Hepatic stellate cell (primary cell): ENCODE measurements around the gene HSDL1.

Source experiments
- DNase-seq: peaks from one replicate; pipeline ENCODE4 v3.0.0; 2011; ENCODE audit warnings: low spot score

HSDL1 gene

DNA sequence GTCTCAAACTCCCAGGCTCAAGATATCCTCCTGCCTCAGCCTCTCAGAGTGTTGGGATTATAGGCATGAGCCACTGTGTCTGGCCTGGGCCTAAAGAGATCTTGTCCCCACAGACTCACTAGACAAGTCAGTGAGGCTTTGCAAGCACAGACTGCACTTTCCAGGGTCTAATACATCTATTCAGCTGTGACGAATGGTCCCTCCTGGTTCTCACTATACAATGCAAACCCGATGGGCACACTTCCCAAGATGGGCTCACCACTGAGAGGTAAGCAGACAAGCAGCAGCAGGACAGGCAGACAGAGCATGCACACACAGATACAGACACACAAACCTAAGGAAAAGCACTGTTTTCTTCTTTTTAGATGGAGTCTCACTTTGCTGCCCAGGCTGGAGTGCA, 37.1 kb downstream of the HSDL1 start:
- no peak for DNase-seq

DNA sequence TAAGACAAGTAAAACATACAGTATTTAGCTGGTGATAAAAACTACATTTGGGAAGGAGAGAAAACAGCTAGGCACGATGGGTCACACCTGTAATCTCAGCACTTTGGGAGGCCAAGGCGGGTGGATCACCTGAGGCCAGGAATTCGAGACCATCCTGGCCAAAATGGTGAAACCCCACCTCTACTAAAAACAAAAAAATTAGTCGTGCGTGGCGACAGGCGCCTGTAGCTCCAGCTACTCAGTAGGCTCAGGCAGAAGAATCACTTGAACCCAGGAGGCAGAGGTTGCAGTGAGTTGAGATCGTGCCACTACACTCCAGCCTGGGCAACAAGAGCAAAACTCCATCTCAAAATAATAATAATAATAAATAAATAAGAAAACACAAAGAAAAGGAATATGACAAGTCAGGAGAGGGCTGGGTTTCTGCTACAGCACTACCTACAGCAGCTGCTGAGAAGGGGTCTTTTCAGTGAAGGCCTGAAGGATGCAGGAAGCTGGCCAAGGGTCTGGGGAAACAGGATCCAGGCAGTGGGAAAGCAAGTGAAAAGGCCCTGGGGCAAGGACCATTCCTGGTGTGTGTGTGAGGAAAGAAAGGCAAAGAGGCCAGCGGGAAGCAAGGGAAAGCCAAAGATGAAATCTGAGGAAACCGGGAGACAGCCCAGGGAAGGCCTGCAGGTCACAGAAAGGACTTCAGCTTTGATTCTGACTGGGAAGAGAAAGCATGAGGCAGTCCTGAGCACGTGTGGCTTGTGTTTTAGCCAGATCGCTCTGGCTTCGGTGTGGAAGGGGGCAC, 38.8 kb downstream of the HSDL1 start:
- no peak for DNase-seq

DNA sequence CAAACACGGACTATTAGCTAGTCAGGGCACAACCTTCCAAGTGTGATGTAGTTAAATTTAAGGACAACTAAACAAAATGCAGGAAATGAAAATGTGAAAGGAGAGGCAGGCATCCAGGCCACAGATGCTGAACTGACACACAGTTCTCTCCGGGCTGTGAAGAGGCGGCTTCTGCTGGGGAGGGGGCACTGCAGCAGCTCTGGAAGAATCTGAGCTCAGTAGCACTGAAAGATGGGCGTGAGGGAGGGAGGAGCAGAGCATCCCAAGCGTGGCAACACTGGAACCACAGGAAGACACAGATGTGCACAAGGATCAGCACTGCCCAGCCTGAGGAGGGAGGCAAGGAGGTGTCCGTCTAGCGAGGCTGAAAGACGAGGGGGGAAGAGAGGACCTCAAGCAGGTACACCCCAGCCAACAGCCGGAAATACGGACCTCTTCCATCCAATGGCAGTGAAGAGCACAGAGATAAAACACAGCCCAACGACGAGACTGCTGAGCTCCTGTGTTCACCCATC, 39.6 kb downstream of the HSDL1 start:
- no peak for DNase-seq

GRCh38 chr16:84104231-84104630, 40.7 kb downstream of the HSDL1 start:
- no peak for DNase-seq

DNA sequence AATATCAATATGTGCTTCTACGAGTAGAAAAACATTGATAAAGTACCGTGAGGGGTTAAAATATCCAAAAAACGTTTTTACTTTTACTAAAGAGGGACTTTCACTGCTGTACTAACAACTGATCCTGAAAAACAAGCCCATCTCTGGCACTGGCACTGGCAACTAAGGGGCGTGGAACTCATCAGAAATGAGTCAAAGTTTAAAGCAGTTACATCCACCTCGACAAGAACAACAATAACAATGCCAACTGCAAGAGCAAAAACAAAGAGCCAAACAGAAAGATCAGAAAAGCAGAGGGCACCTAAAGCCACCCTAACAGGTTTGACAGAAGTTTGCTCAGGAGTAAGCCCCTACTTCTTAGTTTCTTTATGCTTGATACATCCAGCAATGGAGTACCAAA, 41.3 kb downstream of the HSDL1 start:
- no peak for DNase-seq

- DNase-seq = no peak
Observed at GRCh38 chr16:84098939-84099338, 46.0 kb downstream of the HSDL1 start.

- no peak for DNase-seq
Observed at GRCh38 chr16:84096447-84097005, 48.5 kb downstream of the HSDL1 start.

DNA sequence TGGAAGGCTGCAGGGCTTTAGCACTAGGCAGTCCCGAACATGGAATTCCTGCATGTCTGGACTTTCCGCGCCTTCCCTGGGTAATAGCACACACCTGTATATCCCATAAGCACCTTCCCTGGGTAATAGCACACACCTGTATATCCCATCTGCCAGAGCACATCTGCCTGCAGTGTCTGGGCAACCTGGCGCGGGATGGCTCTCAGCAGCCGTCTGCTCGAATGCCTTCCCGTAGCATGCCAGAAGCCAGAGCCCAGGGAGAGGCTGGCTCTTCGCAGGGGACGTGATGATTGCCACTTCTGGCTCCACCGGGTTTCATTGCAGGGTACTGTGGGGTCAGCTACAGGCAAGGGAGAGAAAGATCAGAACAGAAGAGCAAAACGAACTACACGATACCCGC, 49.5 kb downstream of the HSDL1 start:
- no peak for DNase-seq

DNA sequence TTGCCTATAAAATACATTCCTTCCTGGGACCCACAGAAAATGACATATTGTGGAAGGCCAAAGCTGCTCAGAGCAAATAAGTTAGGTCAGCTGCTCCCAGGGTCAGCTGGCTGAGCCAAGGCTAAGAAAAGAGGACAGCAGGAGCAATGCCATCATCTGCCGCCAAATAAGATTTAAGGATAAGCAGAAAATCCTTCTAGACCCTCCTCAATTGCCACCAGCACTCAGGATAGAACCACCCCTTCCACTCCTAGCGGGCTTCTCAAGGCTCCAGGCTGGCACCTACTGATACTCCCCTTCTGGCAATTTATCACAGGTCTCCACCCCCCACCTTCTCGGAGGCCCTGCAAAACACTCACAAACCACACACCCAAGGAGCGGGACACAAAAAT, 51.1 kb downstream of the HSDL1 start:
- no peak for DNase-seq

- DNase-seq = no peak
Observed at GRCh38 chr16:84093120-84093878, 51.7 kb downstream of the HSDL1 start.

DNA sequence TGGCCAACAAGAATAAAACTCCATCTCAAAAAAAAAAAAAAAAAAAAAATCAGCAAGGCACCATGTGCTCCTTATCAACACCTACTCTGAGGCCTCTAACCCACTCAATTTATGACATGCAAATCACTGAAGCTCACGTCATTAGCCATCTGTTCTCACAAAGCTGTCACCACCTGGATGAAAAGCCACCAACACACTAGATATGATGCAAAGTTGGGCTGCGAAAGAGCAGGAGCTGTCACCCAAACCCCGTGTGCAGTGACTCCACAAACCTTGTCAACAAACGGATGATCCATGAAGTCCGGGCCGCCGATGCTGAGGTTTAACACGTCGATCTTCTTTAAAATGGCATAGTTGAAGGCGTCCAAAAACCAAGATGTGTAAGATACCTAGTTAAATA, 53.5 kb downstream of the HSDL1 start:
- DNase-seq = no peak

GRCh38 chr16:84090211-84090610, 54.8 kb downstream of the HSDL1 start:
- no peak for DNase-seq

GRCh38 chr16:84088695-84089395, 56.1 kb downstream of the HSDL1 start:
- no peak for DNase-seq

- no peak for DNase-seq
Observed at GRCh38 chr16:84087466-84088151, 57.4 kb downstream of the HSDL1 start.

DNA sequence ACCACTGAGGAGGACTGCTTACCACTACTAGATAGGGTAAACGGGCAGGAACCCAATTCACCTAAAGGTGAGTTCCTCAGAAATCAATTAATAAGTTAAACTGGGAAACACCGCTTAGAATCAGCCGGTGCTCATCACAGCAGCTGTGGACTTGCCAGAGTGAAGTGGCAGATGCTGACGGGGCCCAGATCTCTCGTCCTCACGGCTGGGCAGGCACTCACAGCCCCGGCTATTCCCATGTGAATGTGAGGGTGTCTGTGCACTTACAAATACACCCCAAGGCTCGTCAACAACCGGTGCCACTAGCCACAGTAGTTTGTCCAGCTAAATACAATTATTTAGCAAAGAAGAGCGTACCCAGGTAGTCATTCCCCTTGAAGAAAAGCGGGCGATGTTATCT, 58.0 kb downstream of the HSDL1 start:
- DNase-seq = no peak

DNA sequence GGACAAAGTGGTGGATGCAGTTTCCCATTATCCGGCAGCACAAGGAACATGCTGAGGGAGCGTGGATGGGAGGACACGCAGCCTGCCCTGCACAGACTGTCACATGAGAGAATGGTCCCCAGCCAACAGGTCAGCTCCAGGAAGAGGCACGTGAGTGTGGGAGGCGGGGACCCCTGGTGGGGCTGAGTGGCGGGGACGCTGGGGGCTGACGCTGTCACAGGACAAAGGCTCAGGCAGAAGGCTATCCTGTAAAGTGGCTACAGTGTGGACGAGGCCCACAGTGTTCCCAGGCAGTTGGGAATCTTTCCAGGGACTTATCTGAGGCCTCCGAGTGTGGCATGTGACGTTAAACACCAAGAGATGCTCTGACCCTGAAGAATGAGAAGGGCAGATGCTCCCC, 58.6 kb downstream of the HSDL1 start:
- no peak for DNase-seq

GRCh38 chr16:84085773-84086172, 59.2 kb downstream of the HSDL1 start:
- no peak for DNase-seq

GRCh38 chr16:84085271-84085667, 59.7 kb downstream of the HSDL1 start:
- no peak for DNase-seq

DNA sequence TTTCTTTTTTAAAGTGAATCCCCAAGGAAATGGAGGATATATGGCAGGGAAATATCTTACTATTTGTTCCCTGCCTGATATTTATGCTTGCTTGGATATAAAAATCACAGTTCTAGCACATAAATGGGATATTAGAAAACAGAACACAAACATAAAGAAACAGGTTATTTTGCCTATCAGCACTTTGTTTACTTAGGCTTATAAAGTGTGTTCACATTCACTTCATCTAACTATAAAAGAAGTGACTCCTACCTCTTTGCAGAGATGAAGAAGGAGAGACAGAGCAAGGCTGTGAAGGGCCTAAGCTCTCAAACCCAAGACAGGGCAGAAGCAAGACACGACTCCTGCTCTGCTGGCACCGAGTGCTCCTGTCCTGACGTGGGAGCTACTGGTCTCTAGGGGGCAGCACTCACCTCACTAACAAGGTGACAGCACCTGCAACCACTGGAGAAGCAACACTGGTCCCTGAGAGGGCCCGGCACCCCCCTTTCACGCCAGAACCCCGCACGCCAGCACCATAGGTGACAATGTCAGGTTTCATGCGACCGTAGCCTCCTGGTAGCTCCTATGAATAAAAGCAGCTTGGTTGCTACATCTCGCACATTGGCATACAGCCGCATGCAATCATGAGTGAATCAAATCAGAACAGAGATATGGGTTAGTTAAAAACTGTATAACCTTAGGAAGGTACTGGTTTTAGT, 60.3 kb downstream of the HSDL1 start:
- DNase-seq = peak; percentile 64

DNA sequence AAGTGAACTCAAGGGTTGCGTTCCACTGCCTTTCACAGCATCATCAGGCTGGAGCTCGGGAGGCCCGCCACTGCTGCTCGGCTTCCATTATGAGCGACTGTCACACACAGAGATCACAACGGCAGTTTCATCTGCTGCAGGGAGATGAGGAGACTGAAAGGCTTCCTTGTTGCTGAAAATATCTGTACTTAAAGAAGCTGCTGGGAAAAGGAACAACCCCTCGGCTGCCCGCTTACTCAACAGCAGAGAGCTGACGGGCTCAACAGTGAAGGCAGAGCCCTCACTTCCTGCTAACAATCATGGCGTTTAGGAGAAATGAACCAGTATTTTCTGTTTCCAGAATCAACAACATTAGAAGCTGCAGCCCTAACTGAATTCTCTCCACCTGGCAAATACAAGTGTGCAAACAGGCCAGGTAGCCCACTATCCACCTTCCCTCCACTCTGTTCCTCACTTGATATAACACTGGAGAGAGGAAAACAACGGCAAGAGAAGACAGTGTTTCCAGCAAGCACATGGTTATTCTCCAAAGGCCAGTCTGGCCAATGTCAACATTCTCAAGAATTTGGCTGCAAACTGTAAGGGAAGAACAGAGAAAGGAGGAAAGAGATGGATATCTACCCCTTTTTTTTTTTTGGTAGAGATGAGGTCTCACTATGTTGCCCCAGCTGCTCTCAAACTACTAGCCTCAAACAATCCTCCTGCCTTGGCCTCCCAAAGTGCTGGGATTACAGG, 62.0 kb downstream of the HSDL1 start:
- DNase-seq = no peak

- DNase-seq = no peak
Observed at GRCh38 chr16:84082110-84082509, 62.9 kb downstream of the HSDL1 start.
